Stomach smooth muscle (tissue), 2 donors: Measurements from ENCODE around the gene EID2B.
A peak's percentile ranks its signal among the peaks of the same experiment; 100 is the strongest.

ENCODE experiments used
- H3K27ac ChIP-seq: one replicate; pipeline ENCODE4 v1.7.0; 2013; ENCODE audit warnings: mild to moderate bottlenecking, low read length, inconsistent platforms
- H3K27me3 ChIP-seq, 2 donors: one replicate each; pipeline ENCODE4 v1.7.0; 2013; ENCODE audit warnings: low read length in 2 of 2; ENCODE audit not compliant: insufficient read depth in 2 of 2, control insufficient read depth in 1 of 2
- H3K36me3 ChIP-seq, 2 donors: one replicate each; pipeline ENCODE4 v1.7.0; 2013; ENCODE audit warnings: low read length in 2 of 2; ENCODE audit not compliant: control insufficient read depth in 2 of 2, insufficient read depth in 2 of 2
- H3K4me1 ChIP-seq: one replicate; pipeline ENCODE4 v1.7.0; 2013; ENCODE audit warnings: low read length; ENCODE audit not compliant: control insufficient read depth, insufficient read depth
- H3K4me3 ChIP-seq, 2 donors: one replicate each; pipeline ENCODE4 v1.7.0; 2013; ENCODE audit warnings: low read length in 2 of 2
- H3K9ac ChIP-seq, 2 donors: one replicate each; pipeline ENCODE4 v1.7.0; 2013; ENCODE audit warnings: low read length in 2 of 2, mild to moderate bottlenecking in 1 of 2
- H3K9me3 ChIP-seq, 2 donors: one replicate each; pipeline ENCODE4 v1.7.0; 2013; ENCODE audit warnings: low read length in 2 of 2; ENCODE audit not compliant: control insufficient read depth in 2 of 2
- donor health status: healthy.
- donor health status: Pancreatic carcinoma.

The EID2B gene

DNA sequence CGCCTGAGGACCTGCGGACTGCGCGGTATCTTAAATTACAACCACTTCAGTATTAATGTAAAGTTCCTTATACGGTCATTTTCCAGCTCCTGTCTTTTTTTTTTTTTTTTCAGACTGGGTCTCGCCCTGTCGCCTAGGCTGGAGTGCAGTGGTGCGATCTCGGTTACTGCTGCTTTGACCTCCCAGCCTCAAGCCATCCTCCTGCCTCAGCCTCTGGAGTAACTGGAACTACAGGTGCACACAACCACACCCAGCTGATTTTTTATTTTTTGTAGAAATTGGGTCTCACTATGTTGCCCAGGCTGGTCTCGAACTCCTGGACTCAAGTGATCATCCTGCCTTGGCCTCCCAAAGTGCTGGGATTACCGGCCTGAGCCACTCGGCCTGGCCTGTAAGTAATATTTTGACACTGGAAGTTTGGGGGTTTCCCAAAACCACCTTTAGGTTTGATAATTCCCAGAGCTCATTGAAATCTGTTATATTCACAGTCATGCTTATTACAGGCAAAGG, 406 bp upstream of the EID2B start:
- H3K27ac ChIP-seq = no peak overlapping the region
- no peaks in the 10 kb centered on the region for H3K27me3 ChIP-seq
- H3K4me1 ChIP-seq = peaks cover 8% of the 10 kb centered on the region
- peak overlapping the region; percentile 47 to 95 for H3K9ac ChIP-seq
- H3K36me3 ChIP-seq = no peaks in the 10 kb centered on the region
- no peaks in the 10 kb centered on the region for H3K9me3 ChIP-seq
- peak overlapping the region in 1 of 2 donors; percentile 93 for H3K4me3 ChIP-seq

GRCh38 chr19:39531834-39532232, 819 bp downstream of the EID2B start:
- Histone ChIP-seq H3K27ac (peak overlapping the region; percentile 76), H3K27me3 (no peaks in the 10 kb centered on the region), H3K36me3 (no peaks in the 10 kb centered on the region), H3K9ac (peak overlapping the region; percentile 82 to 95), H3K4me1 (peaks cover 8% of the 10 kb centered on the region), H3K9me3 (no peaks in the 10 kb centered on the region), H3K4me3 (peak overlapping the region; percentile 86 to 93)

- Histone ChIP-seq H3K4me3 (no peak overlapping the region), H3K27ac (no peak overlapping the region), H3K27me3 (no peaks in the 10 kb centered on the region), H3K36me3 (no peaks in the 10 kb centered on the region), H3K9ac (no peak overlapping the region), H3K4me1 (no peaks in the 10 kb centered on the region), H3K9me3 (no peaks in the 10 kb centered on the region)
Measured at GRCh38 chr19:39525205-39525604, 7.4 kb downstream of the EID2B start.

DNA sequence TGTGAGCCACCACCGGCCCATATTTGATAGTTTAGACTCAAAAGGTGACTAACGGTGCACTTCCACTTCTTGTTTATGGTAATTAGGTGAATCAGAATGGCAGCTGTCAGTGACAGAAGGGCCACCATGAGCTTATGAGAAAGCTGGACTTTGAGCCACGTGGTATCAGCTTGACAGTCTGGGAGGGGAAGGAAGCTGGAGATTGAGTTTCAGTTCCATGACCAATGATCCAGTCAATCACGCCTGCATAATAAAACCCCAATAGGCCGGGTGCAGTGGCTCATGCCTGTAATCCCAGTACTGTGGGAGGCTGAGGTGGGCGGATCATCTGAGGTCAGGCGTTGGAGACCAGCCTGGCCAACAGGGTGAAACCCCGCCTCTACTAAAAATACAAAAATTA, 8.2 kb downstream of the EID2B start:
- H3K4me1 ChIP-seq = no peaks in the 10 kb centered on the region
- H3K27ac ChIP-seq = no peak overlapping the region
- H3K27me3 ChIP-seq = no peaks in the 10 kb centered on the region
- H3K36me3 ChIP-seq = no peaks in the 10 kb centered on the region
- no peak overlapping the region for H3K9ac ChIP-seq
- H3K4me3 ChIP-seq = no peak overlapping the region
- H3K9me3 ChIP-seq = no peaks in the 10 kb centered on the region

DNA sequence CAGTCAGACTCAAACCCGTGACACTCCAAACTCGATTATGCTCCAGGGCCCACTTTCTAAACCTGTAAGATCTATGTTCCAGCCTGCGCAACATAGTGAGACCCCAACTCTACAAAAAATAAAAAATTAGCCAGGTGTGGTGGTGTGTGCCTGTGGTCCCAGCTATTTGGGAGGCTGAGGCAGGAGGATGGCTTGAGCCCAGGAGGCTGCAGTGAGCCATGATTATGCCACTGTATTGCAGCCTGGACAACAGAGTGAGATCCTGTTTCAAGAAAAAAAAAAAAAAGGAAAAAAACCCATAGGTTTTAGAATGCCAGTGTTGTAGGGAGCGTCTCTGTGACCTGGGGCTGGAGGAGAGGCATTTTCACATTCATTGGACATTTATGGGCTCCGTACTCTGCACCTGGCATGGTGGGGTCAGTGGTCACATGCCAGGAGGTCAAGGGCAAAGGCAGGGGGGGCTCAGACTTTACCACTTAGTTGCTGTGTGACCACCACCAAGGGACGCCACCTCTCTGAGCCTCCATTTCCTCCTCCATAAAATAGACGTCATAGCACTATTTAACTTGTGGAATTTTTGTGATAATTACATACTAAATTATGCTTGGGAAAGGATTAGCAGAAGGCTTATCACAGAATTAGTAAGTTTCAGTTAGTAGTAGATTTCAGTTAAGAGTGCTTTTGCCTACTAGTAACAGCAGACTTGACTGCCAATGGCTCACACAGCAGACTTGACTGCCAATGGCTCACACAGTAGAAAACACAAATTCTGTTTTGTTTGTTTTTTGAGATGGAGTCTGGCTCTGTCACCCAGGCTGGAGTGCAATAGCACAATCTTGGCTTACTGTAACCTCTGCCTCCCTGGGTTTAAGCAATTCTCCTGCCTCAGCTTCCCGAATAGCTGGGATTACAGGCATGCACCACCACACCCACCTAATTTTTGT, 11.8 kb downstream of the EID2B start:
- no peaks in the 10 kb centered on the region for H3K9me3 ChIP-seq
- no peak overlapping the region for H3K9ac ChIP-seq
- H3K27me3 ChIP-seq = peaks cover 3 to 4% of the 10 kb centered on the region in 2 donors
- no peak overlapping the region for H3K4me3 ChIP-seq
- no peaks in the 10 kb centered on the region for H3K36me3 ChIP-seq
- no peak overlapping the region for H3K27ac ChIP-seq
- peaks cover 3% of the 10 kb centered on the region for H3K4me1 ChIP-seq

GRCh38 chr19:39518975-39519374, 13.7 kb downstream of the EID2B start:
- Histone ChIP-seq H3K4me1 (peaks cover 16% of the 10 kb centered on the region), H3K9me3 (no peaks in the 10 kb centered on the region), H3K9ac (no peak overlapping the region), H3K27ac (no peak overlapping the region), H3K4me3 (no peak overlapping the region), H3K36me3 (no peaks in the 10 kb centered on the region), H3K27me3 (peaks cover 19 to 23% of the 10 kb centered on the region in 2 donors)

DNA sequence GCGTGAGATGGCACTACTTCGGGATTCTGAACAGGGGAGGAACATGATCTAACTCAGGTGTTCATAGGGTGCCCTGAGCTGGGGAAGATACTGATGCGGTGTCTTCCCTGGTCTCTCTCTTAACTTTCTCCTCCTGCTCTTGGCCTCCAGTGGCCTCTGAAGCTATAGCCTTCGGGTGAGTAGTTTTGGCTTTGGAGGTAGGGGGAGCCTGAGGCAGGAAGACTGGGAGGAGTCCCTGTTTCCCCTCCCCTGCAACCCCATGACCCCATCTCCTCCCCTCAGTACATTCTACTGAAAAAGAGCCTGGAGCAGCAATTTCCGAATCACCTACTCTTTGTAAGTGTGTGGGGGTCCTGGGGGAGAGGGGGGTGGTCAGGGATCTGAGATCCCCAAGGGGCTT, 14.2 kb downstream of the EID2B start:
- no peak overlapping the region for H3K4me3 ChIP-seq
- H3K9me3 ChIP-seq = no peaks in the 10 kb centered on the region
- H3K27me3 ChIP-seq = peaks cover 23 to 24% of the 10 kb centered on the region in 2 donors
- H3K4me1 ChIP-seq = peaks cover 16% of the 10 kb centered on the region
- no peak overlapping the region for H3K9ac ChIP-seq
- no peaks in the 10 kb centered on the region for H3K36me3 ChIP-seq
- H3K27ac ChIP-seq = no peak overlapping the region

- H3K4me1 ChIP-seq = peaks cover 16% of the 10 kb centered on the region
- H3K9ac ChIP-seq = no peak overlapping the region
- H3K27ac ChIP-seq = no peak overlapping the region
- H3K27me3 ChIP-seq = peaks cover 25 to 27% of the 10 kb centered on the region in 2 donors
- H3K36me3 ChIP-seq = no peaks in the 10 kb centered on the region
- H3K9me3 ChIP-seq = no peaks in the 10 kb centered on the region
- no peak overlapping the region for H3K4me3 ChIP-seq
Measured at GRCh38 chr19:39517432-39517831, 15.2 kb downstream of the EID2B start.

DNA sequence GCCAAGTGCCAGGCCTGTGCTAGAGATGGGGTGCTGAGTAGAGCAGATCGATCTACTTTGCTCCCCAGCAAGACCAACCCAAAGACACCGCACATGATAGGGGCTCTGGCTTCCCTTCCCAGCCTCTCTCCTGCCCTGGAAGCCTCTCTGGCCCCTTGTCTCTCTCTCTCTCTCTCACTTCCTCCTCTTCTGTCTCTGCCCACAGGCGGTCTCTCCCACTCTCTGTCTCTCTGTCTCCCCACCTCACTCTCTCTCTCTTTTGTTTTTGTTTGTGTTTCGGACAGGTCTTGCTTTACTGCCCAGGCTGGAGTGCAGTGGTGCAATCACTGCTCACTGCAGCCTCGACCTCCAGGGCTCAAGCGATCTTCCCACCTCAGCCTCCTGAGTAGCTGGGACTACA, 16.4 kb downstream of the EID2B start:
- Histone ChIP-seq H3K4me1 (peaks cover 16% of the 10 kb centered on the region), H3K27ac (no peak overlapping the region), H3K9me3 (no peaks in the 10 kb centered on the region), H3K27me3 (peaks cover 27 to 29% of the 10 kb centered on the region in 2 donors), H3K36me3 (no peaks in the 10 kb centered on the region), H3K9ac (no peak overlapping the region), H3K4me3 (no peak overlapping the region)

- peaks cover 29% of the 10 kb centered on the region in 2 donors for H3K27me3 ChIP-seq
- no peaks in the 10 kb centered on the region for H3K36me3 ChIP-seq
- no peak overlapping the region for H3K9ac ChIP-seq
- H3K9me3 ChIP-seq = no peaks in the 10 kb centered on the region
- no peak overlapping the region for H3K27ac ChIP-seq
- peaks cover 16% of the 10 kb centered on the region for H3K4me1 ChIP-seq
- H3K4me3 ChIP-seq = peak overlapping the region; percentile 55 to 68
Measured at GRCh38 chr19:39515551-39516191, 17.0 kb downstream of the EID2B start.
